OCI-LY1 (cell line): ENCODE measurements around the gene XPR1.

Experiments
- CTCF ChIP-seq: fragments of 200-600 bp; sonication (generic), shearing (Covaris generic); IDR thresholded peaks from 2 replicates; pipeline ENCODE4 v1.5.1; 2017; ENCODE audit warnings: mild to moderate bottlenecking, antibody characterized with exemption, low read length, moderate library complexity, mixed read lengths
- EZH2 ChIP-seq: fragments of 200-600 bp; sonication (generic), shearing (Covaris generic); IDR thresholded peaks from 2 replicates; pipeline ENCODE4 v1.8.0; 2017; ENCODE audit warnings: borderline replicate concordance, mixed run types, mild to moderate bottlenecking, antibody characterized with exemption, low read length, moderate library complexity, mixed read lengths

GRCh38 chr1:180745098-180745497 lies 113.3 kb downstream of the XPR1 start:
- TF ChIP-seq CTCF (no peak), EZH2 (no peak)
